Esophagus squamous epithelium (tissue), 4 donors: ENCODE results near the gene SPDYE4.

ENCODE experiments used
- POLR2A ChIP-seq, 4 donors: fragments of 450-650 bp; IDR thresholded peaks; one replicate each; pipeline ENCODE4 v1.6.1; 2017; ENCODE audit warnings: antibody characterized with exemption in 4 of 4, mild to moderate bottlenecking in 4 of 4, moderate library complexity in 3 of 4
- TF ChIP-seq, protein P1 (sequence below), 6 experiments: fragments of 450-650 bp in 4 of 6; fragments of 200-600 bp in 2 of 6; sonication (generic) in 2 of 6; IDR thresholded peaks; one replicate each; pipeline ENCODE4 v1.5.1; 2016 to 2019; ENCODE audit warnings: antibody characterized with exemption in 6 of 6, mild to moderate bottlenecking in 4 of 6, moderate library complexity in 4 of 6

DNA sequence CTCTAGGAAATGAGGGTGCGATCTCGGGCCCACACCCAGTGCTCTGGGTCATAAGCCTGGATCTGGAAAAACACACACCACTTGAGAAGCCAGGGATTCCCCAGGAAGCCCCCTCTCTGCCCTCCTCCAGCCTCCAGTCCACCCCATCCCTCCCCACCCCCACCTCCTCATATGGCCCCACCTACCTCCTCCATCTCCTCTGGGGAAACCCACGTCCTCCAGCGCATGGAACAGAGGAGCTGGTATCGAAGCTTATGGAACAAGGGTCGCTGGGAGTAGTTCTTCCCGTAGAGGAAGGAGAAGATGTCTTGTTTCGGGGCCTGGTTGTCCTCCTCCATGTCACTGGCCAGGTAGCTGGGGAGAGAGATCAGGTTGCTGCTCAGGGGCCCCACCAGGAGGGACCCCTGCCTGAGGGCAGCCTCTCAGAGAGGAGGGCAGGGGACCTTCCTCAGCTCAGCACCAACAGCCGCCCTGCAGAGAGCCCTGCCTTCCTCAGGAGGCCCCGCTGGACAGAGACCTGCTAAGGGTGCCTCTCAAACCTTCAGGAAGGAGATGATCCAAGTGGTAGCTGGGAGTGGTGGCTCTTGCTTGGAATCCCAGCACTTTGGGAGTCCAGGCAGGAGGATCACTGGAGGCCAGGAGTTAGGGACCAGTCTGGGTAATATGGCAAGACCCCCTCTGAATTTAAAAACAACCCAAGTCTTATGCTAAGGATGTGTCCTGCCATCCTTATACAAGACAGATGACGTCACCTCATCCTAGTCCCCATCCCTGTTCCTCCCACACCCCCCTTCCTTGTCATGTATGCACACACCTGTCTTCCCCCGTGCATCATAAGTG, 5.0 kb downstream of the SPDYE4 start:
- TF ChIP-seq, protein P1, sequence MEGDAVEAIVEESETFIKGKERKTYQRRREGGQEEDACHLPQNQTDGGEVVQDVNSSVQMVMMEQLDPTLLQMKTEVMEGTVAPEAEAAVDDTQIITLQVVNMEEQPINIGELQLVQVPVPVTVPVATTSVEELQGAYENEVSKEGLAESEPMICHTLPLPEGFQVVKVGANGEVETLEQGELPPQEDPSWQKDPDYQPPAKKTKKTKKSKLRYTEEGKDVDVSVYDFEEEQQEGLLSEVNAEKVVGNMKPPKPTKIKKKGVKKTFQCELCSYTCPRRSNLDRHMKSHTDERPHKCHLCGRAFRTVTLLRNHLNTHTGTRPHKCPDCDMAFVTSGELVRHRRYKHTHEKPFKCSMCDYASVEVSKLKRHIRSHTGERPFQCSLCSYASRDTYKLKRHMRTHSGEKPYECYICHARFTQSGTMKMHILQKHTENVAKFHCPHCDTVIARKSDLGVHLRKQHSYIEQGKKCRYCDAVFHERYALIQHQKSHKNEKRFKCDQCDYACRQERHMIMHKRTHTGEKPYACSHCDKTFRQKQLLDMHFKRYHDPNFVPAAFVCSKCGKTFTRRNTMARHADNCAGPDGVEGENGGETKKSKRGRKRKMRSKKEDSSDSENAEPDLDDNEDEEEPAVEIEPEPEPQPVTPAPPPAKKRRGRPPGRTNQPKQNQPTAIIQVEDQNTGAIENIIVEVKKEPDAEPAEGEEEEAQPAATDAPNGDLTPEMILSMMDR (IDR thresholded peaks at IDR 0.05), result no peak
- no peak for TF ChIP-seq POLR2A (IDR thresholded peaks at IDR 0.05)
